Testis (tissue), 2 donors: ENCODE measurements around the gene IFT27.

Experiments used
- POLR2A ChIP-seq: fragments of 450-650 bp; IDR thresholded peaks from one replicate; pipeline ENCODE4 v1.6.1; 2017; ENCODE audit warnings: antibody characterized with exemption, mild to moderate bottlenecking, moderate library complexity
- TF ChIP-seq, protein P1 (sequence below), 3 experiments: fragments of 450-650 bp in 2 of 3; fragments of 200-600 bp in 1 of 3; sonication (generic) in 1 of 3; IDR thresholded peaks; one replicate each; pipeline ENCODE4 v1.5.1; 2016 to 2019; ENCODE audit warnings: antibody characterized with exemption in 3 of 3, mild to moderate bottlenecking in 2 of 3, moderate library complexity in 1 of 3

DNA sequence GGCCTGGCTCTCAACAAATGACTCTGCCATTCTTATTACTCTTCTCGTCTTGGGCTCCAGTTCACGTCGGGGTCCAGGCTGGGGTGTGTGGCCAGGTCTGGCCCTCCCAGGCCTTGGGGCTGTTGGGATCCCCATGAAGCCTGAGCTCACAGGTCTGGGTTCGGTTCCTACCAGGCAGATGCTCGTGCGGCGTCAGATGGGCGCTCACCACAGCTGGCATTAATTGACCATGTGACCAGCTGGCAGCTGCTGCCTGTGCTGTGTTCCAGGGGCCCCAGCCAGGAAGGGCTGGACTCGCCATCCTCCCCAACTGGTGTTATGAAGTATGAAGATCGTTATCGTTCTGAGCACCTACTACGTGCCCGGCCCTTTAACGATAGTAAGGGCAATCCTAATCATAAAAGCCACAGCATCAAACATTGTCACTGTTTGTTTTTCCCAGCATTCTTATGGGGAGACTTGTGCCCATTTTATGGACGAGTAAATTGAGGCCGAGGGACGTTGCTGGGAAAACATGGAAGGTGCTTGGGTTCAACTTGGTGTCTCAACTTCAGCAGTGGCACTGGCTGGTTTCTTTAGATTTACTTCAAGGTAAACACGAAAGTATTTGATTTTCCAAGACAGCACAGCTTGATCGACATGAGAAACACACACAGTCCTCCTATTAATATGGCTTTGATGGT lies 45.6 kb downstream of the IFT27 start:
- TF ChIP-seq, protein P1, sequence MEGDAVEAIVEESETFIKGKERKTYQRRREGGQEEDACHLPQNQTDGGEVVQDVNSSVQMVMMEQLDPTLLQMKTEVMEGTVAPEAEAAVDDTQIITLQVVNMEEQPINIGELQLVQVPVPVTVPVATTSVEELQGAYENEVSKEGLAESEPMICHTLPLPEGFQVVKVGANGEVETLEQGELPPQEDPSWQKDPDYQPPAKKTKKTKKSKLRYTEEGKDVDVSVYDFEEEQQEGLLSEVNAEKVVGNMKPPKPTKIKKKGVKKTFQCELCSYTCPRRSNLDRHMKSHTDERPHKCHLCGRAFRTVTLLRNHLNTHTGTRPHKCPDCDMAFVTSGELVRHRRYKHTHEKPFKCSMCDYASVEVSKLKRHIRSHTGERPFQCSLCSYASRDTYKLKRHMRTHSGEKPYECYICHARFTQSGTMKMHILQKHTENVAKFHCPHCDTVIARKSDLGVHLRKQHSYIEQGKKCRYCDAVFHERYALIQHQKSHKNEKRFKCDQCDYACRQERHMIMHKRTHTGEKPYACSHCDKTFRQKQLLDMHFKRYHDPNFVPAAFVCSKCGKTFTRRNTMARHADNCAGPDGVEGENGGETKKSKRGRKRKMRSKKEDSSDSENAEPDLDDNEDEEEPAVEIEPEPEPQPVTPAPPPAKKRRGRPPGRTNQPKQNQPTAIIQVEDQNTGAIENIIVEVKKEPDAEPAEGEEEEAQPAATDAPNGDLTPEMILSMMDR (IDR thresholded peaks at IDR 0.05): no peak
- TF ChIP-seq POLR2A: no peak
